GM19324 (cell line): ENCODE measurements around the gene COBL.
"Not testable (repeated sequence)": the region's sequence is repeated elsewhere in the genome, so short reads cannot be mapped to it uniquely, and the experiment has no call there.

Experiments used
- ATAC-seq: cut with Tn5 transposase; IDR thresholded peaks from one replicate; pipeline ENCODE4 v1.9.1; 2021; ENCODE audit warnings: mild to moderate bottlenecking, moderate library complexity; ENCODE audit not compliant: unreplicated experiment, low FRiP score

Gene COBL

GRCh38 chr7:51016546-51016945, 300.1 kb downstream of the COBL start:
- ATAC-seq = no peak

- ATAC-seq = no peak
Observed at GRCh38 chr7:51015581-51015980, 301.0 kb downstream of the COBL start.

GRCh38 chr7:51014811-51015210, 301.8 kb downstream of the COBL start:
- ATAC-seq = no peak

GRCh38 chr7:51013861-51014511, 302.6 kb downstream of the COBL start:
- no peak for ATAC-seq

- no peak for ATAC-seq
Observed at GRCh38 chr7:51013218-51013786, 303.3 kb downstream of the COBL start.

- no peak for ATAC-seq
Observed at GRCh38 chr7:51012569-51013217, 303.9 kb downstream of the COBL start.

GRCh38 chr7:51011710-51012350, 304.8 kb downstream of the COBL start:
- ATAC-seq = no peak

- no peak for ATAC-seq
Observed at GRCh38 chr7:51010534-51010933, 306.1 kb downstream of the COBL start.

- ATAC-seq = no peak
Observed at GRCh38 chr7:51009716-51010496, 306.7 kb downstream of the COBL start.

GRCh38 chr7:51007551-51008505, 308.8 kb downstream of the COBL start:
- ATAC-seq = no peak

GRCh38 chr7:51006483-51007235, 309.9 kb downstream of the COBL start:
- ATAC-seq = no peak

- no peak for ATAC-seq
Observed at GRCh38 chr7:51005074-51005473, 311.5 kb downstream of the COBL start.

- ATAC-seq = no peak
Observed at GRCh38 chr7:51000956-51001355, 315.7 kb downstream of the COBL start.

- no peak for ATAC-seq
Observed at GRCh38 chr7:50994753-50995319, 321.8 kb downstream of the COBL start.

- ATAC-seq = not testable (repeated sequence)
Observed at GRCh38 chr7:50990214-50990613, 326.4 kb downstream of the COBL start.

GRCh38 chr7:50988988-50989387, 327.6 kb downstream of the COBL start:
- ATAC-seq = no peak

- no peak for ATAC-seq
Observed at GRCh38 chr7:50988465-50988864, 328.1 kb downstream of the COBL start.

- no peak for ATAC-seq
Observed at GRCh38 chr7:50985096-50985495, 331.5 kb downstream of the COBL start.

GRCh38 chr7:50983850-50984249, 332.8 kb downstream of the COBL start:
- ATAC-seq = no peak
